ENCODE data around the gene TMPRSS5.
"Not testable (repeated sequence)": the region's sequence is repeated elsewhere in the genome, so short reads cannot be mapped to it uniquely, and the experiment has no call there.

Gene TMPRSS5

DNA sequence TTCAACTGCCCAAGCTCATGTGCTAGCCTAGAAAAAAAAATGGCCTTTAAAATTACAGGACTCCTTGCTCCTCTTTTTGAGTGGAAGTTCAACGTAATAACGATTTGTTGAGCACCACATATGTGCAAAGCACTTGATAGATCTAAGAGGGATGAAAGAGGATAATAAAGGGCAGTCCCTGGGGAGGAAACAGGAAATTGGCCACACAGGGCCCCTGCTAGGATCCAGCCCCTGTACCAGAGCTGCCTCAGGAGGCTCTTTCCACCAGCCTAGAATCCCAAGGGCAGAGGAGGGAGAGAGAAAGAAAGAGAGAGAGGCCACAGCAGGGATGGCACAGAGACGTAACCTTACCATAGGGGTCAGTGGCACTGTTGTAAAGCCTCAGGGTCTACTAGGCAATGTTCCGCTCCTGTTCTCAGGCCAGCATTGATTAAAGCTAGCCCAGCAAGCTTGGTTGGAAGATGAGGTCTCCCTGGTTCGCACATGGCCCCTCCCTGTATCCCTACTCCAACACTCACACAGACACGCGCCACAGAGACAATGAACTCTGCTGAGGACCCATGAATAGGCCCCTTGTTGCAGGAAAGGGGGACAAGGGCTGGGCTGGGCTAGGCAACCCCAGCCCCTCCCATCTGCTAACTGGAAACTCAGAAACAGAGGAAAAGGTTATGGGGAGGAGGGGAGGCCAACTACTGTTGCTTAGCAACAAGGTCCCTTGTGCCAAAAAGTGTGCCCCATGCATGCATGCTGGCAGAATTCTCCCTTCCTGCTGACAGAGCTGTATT lies at the start of gene TMPRSS5:
TMPRSS5 (minus strand) TSS at position 438 of the 785 bp plus-strand sequence; CDS start at position 354, 84 bp downstream.
- DNase-seq, result peak; percentile 92

DNA sequence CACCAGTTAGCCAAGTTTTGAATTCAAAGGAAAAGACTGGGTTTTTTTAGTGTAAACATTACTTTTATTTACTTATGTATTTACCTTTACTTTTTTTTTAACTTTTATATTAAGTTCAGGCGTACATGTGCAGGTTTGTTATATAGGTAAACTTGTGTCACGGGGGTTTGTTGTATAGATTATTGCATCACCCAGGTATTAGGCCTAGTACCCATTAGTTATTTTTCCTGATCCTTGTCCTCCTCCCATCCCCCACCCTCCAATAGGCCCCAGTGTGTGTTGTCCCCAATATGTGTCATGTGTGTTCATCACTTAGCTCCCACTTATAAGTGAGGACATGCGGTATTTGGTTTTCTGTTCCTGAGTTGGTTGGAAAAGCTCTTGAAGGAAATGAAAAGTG lies 46.8 kb upstream of the TMPRSS5 start:
- DNase-seq, result no peak

DNA sequence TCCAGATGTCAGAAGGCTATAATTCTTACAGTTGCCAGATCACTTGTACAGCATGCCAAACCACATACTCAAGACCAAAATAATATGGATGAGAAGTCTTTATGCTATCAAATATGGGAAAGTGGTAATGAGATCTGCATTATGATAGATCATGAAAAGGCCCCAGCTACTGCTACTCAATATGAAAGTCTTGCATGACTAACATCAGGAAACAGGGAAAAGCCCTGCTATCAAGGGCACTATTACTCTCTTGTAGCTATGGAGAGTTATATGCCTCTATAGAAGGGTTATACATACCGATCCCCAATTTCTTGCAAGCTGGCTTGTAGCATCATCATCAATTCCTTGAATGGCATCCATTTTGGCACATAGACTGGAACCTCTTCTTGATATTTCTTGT lies 30.2 kb upstream of the TMPRSS5 start:
- no peak for DNase-seq

DNA sequence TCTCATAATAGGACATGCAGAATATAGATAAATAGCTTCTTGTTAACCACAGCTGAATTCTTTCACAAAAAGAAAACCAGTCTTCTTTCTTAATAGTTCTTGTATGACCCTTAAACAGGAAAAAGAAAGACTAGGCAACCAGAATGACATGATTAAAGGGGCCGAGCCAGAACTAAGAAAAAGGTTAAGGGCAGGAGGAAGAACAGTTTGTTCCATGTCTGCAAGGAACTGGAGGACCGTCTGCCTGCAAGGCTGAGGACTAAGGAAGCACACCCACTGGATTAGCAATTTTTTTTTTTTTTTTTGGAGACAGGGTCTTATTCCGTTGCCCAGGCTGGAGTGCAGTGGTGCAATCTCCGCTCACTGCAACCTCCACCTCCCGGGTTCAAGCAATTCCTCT lies 26.0 kb upstream of the TMPRSS5 start:
- no peak for DNase-seq

DNA sequence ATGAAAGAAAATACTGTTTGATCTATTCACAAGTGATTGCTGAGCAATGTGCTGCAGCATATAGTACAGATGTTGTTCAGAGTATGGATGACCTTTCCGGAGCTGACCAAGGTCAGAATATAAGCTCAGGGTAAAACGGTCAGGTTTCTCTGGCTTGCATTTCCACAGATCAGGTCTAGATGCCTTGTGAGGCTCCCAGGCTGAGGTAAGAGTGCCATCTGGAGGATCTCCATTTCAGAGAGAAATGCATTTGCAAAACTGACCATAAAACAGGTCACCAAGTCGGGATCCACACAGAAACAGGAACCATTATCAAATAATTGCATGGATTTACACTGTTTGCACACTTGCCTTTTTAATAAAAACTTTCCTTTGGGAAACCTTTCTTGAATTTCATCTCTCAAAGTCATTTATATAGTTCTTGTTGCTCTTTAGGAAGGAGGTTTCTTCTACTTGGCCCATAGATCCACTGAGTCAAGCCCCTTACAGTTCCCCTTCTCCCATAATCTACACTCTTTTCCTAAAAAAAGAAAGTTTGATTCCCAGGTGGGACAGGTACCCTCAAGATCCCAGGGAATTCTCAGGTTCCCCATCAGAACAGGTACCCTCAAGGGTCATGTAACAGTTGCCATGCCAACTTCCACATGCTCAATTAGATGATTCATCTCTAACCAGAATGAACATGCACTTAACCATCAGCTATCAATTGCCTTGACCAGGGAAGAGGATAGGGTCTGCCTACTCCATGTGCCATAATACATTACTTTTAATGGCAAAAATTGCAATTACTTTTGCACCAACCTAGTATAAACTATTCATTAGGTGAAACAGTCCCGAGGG lies 25.0 kb upstream of the TMPRSS5 start:
- peak; percentile 81 for DNase-seq

DNA sequence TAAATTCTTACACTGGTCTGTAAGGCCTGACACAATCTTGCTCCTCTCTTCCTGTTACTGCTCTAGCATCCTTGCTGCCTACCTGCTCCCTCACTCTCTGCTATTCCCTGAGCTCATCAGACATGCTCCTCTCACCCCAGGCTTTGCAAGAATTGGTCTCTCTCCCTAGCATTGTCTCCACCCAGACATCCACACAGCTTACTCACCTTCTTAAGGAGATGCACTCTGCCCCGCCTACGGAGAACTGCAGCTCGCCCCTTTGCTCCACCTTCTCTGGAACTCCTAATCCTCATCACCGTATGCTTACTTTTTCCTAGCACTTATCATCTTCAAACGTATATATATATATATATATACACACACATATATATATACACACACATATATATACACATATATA lies 23.3 kb upstream of the TMPRSS5 start:
- DNase-seq, result no peak

DNA sequence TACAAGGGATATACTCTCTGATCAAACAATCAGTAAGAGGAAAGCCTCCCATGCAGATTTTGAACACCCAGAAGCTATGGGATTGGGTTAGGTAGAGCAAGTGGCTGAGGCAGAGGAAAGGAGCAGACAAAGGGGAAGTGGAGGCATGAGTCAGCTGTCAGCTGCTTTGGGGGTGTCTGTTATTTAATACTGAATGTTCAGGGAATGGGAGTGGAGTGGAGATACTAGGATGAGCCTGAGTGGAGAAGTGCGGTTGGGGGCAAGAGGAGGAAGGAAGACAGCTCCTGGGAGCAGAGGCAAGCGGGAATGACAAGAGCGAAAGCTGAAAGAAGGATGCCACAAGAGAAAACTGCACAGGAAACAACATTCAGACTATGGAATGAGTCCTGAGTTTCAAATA lies 22.7 kb upstream of the TMPRSS5 start:
- DNase-seq, result no peak

DNA sequence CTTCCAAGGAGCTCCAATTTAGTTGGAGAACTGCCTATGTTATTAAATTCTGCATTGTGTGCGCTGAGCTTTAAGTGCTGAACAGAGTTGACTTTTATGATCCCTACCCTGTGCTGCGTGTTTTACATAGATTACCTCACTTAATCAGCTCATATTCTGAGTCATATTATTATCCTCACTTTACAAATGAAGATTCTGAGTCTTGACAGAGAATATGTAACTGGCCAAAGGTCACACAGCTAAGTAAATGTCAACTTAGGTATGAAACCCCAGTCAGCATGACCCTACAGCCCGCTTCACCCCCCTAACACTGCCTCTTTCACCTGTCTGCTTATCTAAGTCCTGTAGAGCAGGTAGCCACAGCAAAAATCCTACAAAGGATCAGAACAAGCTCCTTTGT lies 19.8 kb upstream of the TMPRSS5 start:
- DNase-seq, result no peak

DNA sequence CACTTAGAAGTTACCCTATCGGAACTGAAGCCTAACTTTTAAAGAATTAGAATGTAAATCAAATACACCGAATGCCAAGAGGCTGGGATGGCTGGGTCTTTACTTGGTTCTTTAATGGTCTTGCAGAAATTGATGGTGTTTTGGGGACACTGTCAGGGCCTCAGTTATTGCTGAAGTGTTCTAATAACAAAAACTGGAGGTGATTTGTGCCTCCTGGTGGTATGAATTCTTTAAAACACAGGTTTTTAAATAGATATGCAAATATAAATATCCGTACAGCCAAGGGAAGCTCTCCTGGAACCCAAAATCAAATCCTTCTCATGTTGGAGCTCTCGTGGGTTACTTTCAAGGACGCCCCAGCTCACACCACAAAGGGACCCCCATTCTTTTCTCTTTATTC lies 19.3 kb upstream of the TMPRSS5 start:
- DNase-seq, result no peak

DNA sequence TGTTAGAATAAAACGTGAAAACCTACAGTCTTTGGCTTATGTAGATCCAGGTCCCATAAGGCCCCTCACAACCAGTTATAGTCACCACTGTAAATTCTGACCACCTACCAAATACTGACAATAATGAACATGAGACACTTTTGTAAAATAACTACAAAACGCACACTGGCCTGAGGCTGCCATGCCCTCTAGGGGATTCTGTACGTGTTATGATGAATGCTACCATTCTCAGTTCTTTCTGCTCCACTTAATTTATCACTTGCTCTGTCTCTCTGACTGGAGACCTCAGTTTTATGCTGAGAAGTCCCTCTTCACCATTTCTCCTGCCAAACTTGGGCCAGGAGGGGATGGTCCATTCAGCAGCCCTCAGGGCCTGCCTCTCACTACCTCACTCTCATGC lies 18.7 kb upstream of the TMPRSS5 start:
- DNase-seq, result no peak

DNA sequence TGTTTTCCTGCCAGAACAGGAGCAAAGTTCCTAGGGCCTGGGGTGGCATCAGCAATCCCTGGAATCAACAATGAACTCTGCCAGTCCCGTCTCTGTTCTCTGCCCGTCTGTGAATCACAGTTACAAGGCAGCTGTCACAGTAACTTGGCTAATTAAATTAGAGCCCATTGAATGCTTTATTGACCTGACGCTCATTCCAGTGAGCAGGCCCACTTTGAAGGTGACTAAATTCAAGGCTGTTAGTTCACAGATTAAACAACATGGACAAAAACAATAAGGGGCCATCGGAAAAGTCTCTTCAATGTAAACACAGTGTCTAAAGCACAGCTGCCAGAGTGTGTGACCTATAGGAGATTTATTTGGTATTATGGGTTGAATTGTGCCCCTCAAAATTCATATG lies 17.7 kb upstream of the TMPRSS5 start:
- no peak for DNase-seq

DNA sequence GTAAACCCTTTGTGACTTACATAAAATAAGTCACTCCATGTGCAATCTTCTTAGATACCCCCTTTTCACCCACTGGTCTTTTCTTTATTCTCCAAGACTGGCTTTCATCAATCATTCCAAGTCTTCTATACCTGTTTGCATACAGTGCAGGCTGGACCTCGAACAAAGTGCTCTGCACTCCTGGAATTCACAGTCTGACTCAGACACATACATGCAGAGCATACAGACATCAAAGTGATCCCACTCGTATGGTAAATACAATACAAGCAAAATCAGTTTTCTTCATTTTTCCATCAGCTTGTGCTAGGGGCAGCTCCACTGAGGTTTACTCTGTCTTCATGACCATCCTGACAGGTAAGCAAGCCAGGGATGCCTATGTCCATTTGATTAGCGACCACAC lies 16.8 kb upstream of the TMPRSS5 start:
- no peak for DNase-seq

DNA sequence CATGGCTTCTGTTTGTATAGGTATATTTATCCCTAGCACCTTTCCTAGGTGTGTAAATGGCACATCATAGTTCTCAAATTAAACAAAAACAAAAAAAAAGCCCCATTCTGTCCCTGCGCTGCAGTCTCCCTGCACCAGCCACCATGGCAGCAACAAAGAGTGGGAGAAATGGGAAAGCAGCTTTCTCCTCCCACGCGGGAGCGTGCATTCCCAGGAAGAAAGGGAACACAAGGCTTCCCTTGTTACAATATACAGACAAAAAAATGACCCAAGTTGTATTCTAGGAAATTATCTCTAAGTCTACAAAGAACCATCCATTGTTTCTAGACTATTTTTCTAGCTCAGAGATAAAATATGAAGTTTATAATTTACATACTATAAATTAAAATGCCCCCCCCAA lies 16.1 kb upstream of the TMPRSS5 start:
- no peak for DNase-seq

DNA sequence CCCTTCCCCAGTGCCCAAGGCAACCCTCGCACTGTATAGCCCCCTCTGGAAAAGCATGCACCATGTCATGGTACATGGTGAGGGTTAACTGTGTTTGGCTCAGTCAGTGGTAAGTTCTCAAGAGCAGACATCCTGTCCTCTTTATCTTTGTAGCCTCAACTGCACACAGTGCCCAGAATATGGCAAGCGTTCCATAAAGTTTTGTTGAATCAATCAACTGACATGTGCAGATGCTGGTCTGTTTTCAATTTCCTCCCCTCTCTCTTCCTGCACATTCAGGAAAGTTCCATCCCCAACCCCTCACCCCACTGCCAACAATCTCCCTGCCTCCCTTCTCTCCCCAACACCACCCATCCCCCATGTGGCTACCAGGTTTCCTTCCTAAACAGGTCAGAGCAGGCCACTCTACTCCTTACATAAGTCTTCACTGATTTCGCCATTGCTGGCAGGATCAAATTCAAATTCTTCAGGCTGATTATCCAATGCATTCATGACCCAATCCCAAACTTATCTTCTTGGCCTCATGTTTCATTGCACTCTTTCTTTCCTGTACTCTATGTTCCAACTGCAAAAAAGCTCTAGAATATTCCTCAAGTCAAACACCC lies 15.5 kb upstream of the TMPRSS5 start:
- DNase-seq, result no peak

DNA sequence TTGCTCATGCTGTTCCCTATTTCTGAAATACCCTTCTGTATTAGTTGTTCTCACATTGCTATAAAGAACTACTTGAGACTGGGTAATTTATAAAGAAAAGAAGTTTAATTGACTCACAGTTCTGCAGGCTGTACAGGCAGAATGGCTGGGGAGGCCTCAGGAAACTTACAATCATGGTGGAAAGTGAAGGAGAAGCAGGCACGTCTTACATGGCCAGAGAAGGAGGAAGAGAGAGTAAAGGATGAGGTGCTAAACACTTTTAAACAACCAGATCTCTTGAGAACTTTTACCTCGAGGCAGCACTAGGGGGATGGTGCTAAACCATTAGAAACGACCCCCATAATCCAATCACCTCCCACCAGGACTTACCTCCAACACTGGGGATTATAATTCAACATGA lies 14.4 kb upstream of the TMPRSS5 start:
- not testable (repeated sequence) for DNase-seq

DNA sequence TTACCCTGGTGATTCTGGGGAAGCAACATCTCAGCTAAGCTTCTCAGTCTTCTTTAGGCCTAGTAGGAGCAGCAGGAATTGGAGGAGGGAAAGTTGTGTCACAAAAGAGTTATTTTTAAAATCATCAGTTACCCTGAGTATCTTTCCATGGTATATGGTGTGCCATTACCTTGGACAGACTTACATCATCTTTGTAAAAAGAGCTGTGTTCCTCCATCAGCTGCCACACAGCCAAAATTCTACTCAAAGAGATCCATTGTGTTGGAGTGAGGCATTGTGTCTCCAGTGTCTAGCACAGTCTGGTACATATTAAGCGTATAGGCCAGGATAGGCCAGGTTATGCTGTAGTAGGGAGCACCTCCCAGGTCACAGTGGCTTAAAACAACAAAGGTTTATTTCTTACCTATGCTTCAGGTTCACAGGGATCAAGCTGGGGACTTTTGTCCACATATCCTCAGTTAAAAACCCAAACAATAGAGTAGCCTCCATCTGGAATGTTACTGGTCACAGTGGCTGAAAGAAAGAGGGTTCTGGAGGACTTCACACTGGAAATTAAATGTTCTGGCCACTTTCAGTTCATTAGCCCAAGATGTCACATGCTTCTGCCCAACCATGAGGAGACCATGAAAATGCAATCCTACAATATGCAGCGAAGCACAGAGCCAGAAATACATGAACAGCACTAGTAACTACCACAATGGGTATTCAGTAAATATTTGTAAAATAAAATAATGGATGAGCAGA lies 9.9 kb upstream of the TMPRSS5 start:
- peak; percentile 79 for DNase-seq

DNA sequence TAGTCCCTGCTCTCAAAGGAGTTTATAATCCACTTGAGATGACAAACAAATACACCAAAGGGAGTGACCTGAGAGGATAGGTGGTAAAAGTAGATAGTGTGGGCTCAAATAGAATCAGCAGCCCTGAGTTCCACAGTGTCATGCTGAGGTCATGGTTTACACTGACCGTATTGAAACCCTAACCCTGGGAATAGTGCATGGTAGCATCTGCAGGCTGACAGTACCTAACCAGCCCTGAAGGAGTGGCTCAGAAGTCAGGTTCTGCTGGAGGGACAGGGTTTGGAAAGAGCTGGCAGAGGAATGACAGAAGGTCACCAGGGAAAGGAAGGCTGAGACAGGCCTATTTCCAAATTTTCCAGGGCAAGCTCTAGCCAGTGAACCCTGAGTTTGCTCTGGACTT lies 9.2 kb upstream of the TMPRSS5 start:
- no peak for DNase-seq

DNA sequence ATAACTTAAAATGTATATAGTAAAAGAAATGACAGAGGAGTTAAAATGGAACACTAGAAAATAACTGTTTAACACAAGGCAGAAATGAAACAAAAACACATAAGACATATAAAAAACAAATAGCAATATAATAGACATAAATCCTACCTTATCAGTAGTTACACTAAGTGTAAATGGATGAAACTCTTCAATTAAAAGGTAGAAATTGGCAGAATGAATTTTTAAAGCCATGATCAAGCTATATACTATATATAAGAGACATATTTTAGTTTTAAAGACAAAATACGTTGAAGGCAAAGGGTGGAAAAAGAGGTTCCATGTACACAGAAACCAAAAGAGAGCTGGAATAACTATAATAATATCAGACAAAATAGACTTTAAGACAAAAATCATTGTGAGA lies 4.9 kb upstream of the TMPRSS5 start:
- no peak for DNase-seq

DNA sequence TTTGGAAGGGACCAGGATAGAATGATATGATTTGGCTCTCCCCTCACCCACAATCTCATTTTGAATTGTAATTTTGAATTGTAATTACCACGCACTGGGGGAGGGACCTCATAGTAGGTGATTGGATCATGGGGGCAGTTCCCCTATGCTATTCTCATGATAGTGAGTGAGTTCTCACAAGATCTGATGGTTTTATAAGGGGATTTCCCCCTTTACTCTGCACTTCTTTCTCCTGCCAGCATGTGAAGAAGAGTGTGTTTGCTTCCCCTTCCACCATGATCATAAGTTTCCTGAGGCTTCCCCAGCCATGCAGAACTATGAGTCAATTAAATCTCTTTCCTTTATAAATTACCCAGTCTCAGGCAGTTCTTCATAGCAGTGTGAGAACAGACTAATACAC lies 2.6 kb downstream of the TMPRSS5 start:
- DNase-seq, result not testable (repeated sequence)

DNA sequence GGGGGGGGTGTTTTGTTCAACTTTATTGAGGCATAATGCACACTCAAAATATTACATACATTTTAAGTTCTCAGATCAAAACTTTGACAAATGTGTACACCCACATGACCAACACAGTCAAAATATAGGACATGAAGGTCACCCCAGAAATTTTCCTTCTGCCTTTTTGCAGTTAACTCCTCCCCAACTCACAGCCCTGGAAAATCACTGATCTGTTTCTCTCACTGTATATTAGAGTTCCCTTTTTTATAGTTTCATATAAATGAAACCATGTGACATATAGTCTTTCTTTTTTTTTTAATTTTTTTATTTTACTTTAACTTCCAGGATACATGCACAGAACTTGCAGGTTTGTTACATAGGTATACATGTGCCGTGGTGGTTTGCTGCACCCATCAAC lies 4.6 kb downstream of the TMPRSS5 start:
- DNase-seq, result no peak

DNA sequence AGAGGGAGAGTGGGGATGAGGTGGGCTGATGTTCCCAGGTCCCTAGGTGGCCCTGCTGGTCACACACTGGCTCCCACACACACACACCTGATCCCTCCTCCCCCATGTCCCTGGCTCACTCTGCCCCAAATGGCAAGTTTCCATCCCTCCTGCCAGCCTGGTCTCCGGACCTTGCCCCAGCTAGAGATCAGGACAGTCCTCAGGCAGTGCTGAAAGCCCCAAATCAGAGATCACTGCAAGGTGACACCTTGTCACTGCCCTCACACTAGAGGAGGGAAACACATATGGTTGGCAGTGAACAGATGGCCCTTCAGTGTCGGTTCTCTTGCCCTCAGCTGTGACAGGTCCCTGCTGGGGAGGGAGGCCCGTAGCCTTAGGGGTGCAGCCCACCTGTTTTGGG lies 7.6 kb downstream of the TMPRSS5 start:
- DNase-seq, result no peak

DNA sequence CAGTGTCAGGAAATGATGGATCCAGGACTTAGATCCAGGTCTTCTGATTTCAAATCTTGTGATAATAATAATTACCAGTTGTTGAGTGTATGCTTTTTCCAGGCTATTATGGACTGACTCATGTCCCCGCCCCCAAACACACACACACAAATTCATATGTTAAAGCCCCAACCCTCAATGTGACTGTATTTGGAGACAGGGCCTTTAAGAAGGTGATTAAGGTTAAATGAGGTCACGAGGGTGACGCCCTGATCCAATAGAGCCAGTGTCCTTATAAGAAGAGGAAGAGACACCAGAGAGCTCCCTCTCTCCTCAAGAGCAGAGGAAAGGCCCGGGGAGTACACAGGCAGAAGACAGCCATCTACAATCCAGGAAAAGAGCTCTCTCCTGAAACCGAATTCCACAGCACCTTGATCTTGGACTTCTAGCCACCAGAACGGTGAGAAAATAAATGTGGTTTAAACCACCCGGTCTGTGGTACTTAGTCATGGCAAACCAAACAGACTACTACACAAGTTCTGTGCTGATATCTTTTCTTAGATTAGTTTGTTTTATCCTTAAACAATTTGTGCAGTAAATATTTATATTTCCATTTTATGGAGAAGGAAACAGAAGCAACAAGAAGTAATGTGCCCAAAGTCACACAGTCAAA lies 8.2 kb downstream of the TMPRSS5 start:
- DNase-seq, result no peak

DNA sequence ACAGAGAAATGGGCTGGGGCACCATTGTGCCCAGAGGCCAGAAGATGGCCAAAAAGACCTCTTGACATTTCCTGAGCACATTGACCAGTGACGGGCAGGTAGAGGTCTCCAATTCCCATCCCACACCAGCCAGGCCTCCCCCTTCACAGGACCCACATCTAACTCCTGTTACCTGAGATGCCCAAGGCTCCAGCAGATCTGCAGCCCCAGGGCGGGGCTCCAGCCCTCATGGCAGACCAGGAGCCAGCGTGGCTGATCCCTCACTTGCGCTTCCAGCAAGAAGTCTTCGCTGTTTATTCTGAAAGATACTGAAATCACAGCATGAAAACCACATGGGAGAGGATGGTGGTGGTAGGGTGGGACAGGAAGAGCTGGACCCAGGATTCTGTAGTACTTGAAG lies 9.0 kb downstream of the TMPRSS5 start:
- no peak for DNase-seq
